Activated CD8-positive, alpha-beta memory T cell treated with anti-CD3 and anti-CD28 coated beads for 4 hours (primary cell): ENCODE data around the gene COQ6.
"Not testable (repeated sequence)": the region's sequence is repeated elsewhere in the genome, so short reads cannot be mapped to it uniquely, and the experiment has no call there.

ENCODE experiments used
- DNase-seq, 2 donors: peaks; one replicate each; pipeline ENCODE4 v3.0.0-alpha.2; 2020; ENCODE audit warnings: low read depth in 2 of 2

Gene COQ6

GRCh38 chr14:73949752-73950734 is at the start of gene COQ6, which contains the start of gene FAM161B:
Gene COQ6, plus strand, starts transcription at chr14:73950302. Its CDS starts 31 bp downstream, at chr14:73950333.
Gene FAM161B, minus strand, starts transcription at chr14:73950094. Its CDS starts 68 bp downstream, at chr14:73950026.
- DNase-seq, result peak; percentile 69 to 78

GRCh38 chr14:73903028-73903427 is 47.1 kb upstream of the COQ6 start:
- no peak for DNase-seq

- DNase-seq, result no peak
Observed at GRCh38 chr14:73909681-73910080, 40.4 kb upstream of the COQ6 start.

- no peak for DNase-seq
Observed at GRCh38 chr14:73913256-73913655, 36.8 kb upstream of the COQ6 start.

GRCh38 chr14:73916324-73916723 is 33.8 kb upstream of the COQ6 start:
- no peak for DNase-seq

- DNase-seq, result not testable (repeated sequence)
Observed at GRCh38 chr14:73919457-73919856, 30.6 kb upstream of the COQ6 start.

GRCh38 chr14:73924337-73924736 is 25.8 kb upstream of the COQ6 start:
- no peak for DNase-seq

- no peak for DNase-seq
Observed at GRCh38 chr14:73935666-73936065, 14.4 kb upstream of the COQ6 start.

- DNase-seq, result no peak
Observed at GRCh38 chr14:73936548-73936947, 13.6 kb upstream of the COQ6 start.

GRCh38 chr14:73937012-73937411 is 13.1 kb upstream of the COQ6 start:
- no peak for DNase-seq

- DNase-seq, result no peak
Observed at GRCh38 chr14:73942180-73942579, 7.9 kb upstream of the COQ6 start.

GRCh38 chr14:73943083-73943482 is 7.0 kb upstream of the COQ6 start:
- DNase-seq, result no peak

GRCh38 chr14:73944432-73945158 is 5.5 kb upstream of the COQ6 start:
- DNase-seq, result no peak

GRCh38 chr14:73945159-73945670 is 4.9 kb upstream of the COQ6 start:
- no peak for DNase-seq

- DNase-seq, result no peak
Observed at GRCh38 chr14:73953731-73954130, 3.6 kb downstream of the COQ6 start.

GRCh38 chr14:73955674-73956073 is 5.6 kb downstream of the COQ6 start:
- DNase-seq, result no peak

GRCh38 chr14:73958591-73958990 is 8.5 kb downstream of the COQ6 start:
- no peak for DNase-seq

GRCh38 chr14:73961192-73961591 is 11.1 kb downstream of the COQ6 start:
- DNase-seq, result no peak

- no peak for DNase-seq
Observed at GRCh38 chr14:73965216-73965615, 15.1 kb downstream of the COQ6 start.

GRCh38 chr14:73968885-73969284 is 18.8 kb downstream of the COQ6 start:
- DNase-seq, result no peak

GRCh38 chr14:73973497-73973896 is 23.4 kb downstream of the COQ6 start:
- DNase-seq, result no peak

GRCh38 chr14:73976125-73976524 is 26.0 kb downstream of the COQ6 start:
- DNase-seq, result no peak
